Thyroid gland (tissue), 4 donors: ENCODE results near the gene PSME1. TPM values are rescaled to one million over a fixed set of nuclear protein-coding genes. Genes with fewer than 3 reads are reported as not detected.
A peak's percentile ranks its signal among the peaks of the same experiment; 100 is the strongest.

Experiments
- DNase-seq, 2 donors: peaks; one replicate each; pipeline ENCODE4 v3.0.0-alpha.2; 2019
- H3K27ac ChIP-seq, 3 donors: fragments of 200-600 bp; sonication (generic); 1 replicate in 2 of 3; 2 replicates in 1 of 3; pipeline ENCODE4 v1.5.1; 2016 to 2019; ENCODE audit warnings: mild to moderate bottlenecking in 1 of 3, moderate library complexity in 1 of 3
- H3K27me3 ChIP-seq: fragments of 200-600 bp; sonication (generic); one replicate; pipeline ENCODE4 v1.5.1; 2019
- H3K36me3 ChIP-seq, 2 donors: fragments of 200-600 bp; sonication (generic); one replicate each; pipeline ENCODE4 v1.5.1; 2016 to 2019
- H3K4me1 ChIP-seq, 2 donors: fragments of 200-600 bp; sonication (generic); one replicate each; pipeline ENCODE4 v1.5.1; 2017 to 2019
- H3K4me3 ChIP-seq, 3 donors: fragments of 200-600 bp; sonication (generic); replicated peaks in 1 of 3; 1 replicate in 2 of 3; 2 replicates in 1 of 3; pipeline ENCODE4 v1.5.1; 2016; ENCODE audit warnings: mild to moderate bottlenecking in 1 of 3
- H3K9me3 ChIP-seq: fragments of 200-600 bp; sonication (generic); one replicate; pipeline ENCODE4 v1.5.1; 2017
- CTCF ChIP-seq, 6 experiments: fragments of 200-600 bp in 3 of 6; fragments of 450-650 bp in 3 of 6; sonication (generic) in 3 of 6; IDR thresholded peaks; one replicate each; pipeline ENCODE4 v1.5.1; 2016 to 2019; ENCODE audit warnings: antibody characterized with exemption in 6 of 6, mild to moderate bottlenecking in 2 of 6, inconsistent platforms in 1 of 6, moderate library complexity in 1 of 6
- POLR2A ChIP-seq, 2 donors: fragments of 450-650 bp; IDR thresholded peaks; one replicate each; pipeline ENCODE4 v1.6.1; 2017; ENCODE audit warnings: antibody characterized with exemption in 2 of 2, mild to moderate bottlenecking in 2 of 2, moderate library complexity in 1 of 2
- WGBS, 2 donors: methylation state at CpG; one replicate each; pipeline ENCODE4 v1.1.5; 2017; 5-methylcytosine and 5-hydroxymethylcytosine counted together
- intact Hi-C: fragments of 100-400 bp; cut with DNase I; formaldehyde crosslinking; loops from one replicate; pipeline ENCODE4 v1.15.1; 2023
- total RNA-seq, 4 donors: library from RNA; depleted of rRNA; stranded (reverse); fragments of >200 nt; gene quantifications; one replicate each; pipeline ENCODE4 v1.2.3, GENCODE V29; 2016

Gene PSME1
- total RNA-seq, 4 donors from 2014 or later = 117 to 193 (median 186) TPM

- WGBS, 2 donors = 0 to 1% methylated on average over 19 to 32 of the region's 57 CpGs
- Histone ChIP-seq H3K27me3 (no peaks in the 10 kb centered on the region), H3K27ac (peak within 1 kb of the TSS; percentile 37 to 75 (median 70)), H3K4me3 (peak within 1 kb of the TSS; percentile 58 to 83 (median 83)), H3K36me3 (peaks cover 22 to 23% of the 10 kb centered on the region in 2 donors), H3K4me1 (peaks cover 19% of the 10 kb centered on the region in 2 donors), H3K9me3 (no peaks in the 10 kb centered on the region)
- peak; percentile 99 for DNase-seq
- intact Hi-C loops = no loop called here
- TF ChIP-seq CTCF (IDR thresholded peaks at IDR 0.05) = no peak
- peak in 1 of 2 donors; percentile 59 for TF ChIP-seq POLR2A (IDR thresholded peaks at IDR 0.05)
Measured at GRCh38 chr14:24146978-24147760, 11.2 kb downstream of the PSME1 start, which contains the start of gene RNF31. TSS of gene RNF31 (plus strand) at chr14:24147498. CDS start at chr14:24147699, 201 bp downstream.

- 1 to 15% methylated on average over 15 of the region's 29 CpGs for WGBS, 2 donors
- peaks cover 17 to 18% of the 10 kb centered on the region in 2 donors for H3K4me1 ChIP-seq
- H3K9me3 ChIP-seq = no peaks in the 10 kb centered on the region
- H3K4me3 ChIP-seq = peak overlapping the region; percentile 38 to 83 (median 83)
- peak overlapping the region in 2 of 3 donors; percentile 16 to 75 for H3K27ac ChIP-seq
- DNase-seq = no peak
- peaks cover 26% of the 10 kb centered on the region in 2 donors for H3K36me3 ChIP-seq
- H3K27me3 ChIP-seq = no peaks in the 10 kb centered on the region
- TF ChIP-seq CTCF (IDR thresholded peaks at IDR 0.05) (no peak), POLR2A (IDR thresholded peaks at IDR 0.05) (no peak)
- intact Hi-C loops = no loop called here
Measured at GRCh38 chr14:24147761-24148428, 11.9 kb downstream of the PSME1 start.

GRCh38 chr14:24149302-24149969 is 13.4 kb downstream of the PSME1 start:
- H3K9me3 ChIP-seq = no peaks in the 10 kb centered on the region
- 96 to 98% methylated on average over 3 of the region's 3 CpGs for WGBS, 2 donors
- TF ChIP-seq POLR2A (IDR thresholded peaks at IDR 0.05) = no peak
- no peak for TF ChIP-seq CTCF (IDR thresholded peaks at IDR 0.05)
- intact Hi-C loops = no loop called here
- H3K4me3 ChIP-seq = no peak overlapping the region
- H3K36me3 ChIP-seq = peaks cover 26% of the 10 kb centered on the region in 2 donors
- no peaks in the 10 kb centered on the region for H3K27me3 ChIP-seq
- peaks cover 17 to 18% of the 10 kb centered on the region in 2 donors for H3K4me1 ChIP-seq
- no peak for DNase-seq
- no peak overlapping the region for H3K27ac ChIP-seq

- H3K27me3 ChIP-seq = no peaks in the 10 kb centered on the region
- H3K4me3 ChIP-seq = no peak overlapping the region
- H3K27ac ChIP-seq = no peak overlapping the region
- H3K9me3 ChIP-seq = no peaks in the 10 kb centered on the region
- no peak for DNase-seq
- WGBS, 2 donors = 86 to 98% methylated on average over 4 to 9 of the region's 9 CpGs
- H3K4me1 ChIP-seq = peaks cover 17 to 18% of the 10 kb centered on the region in 2 donors
- TF ChIP-seq CTCF (IDR thresholded peaks at IDR 0.05) (no peak), POLR2A (IDR thresholded peaks at IDR 0.05) (no peak)
- intact Hi-C loops = no loop called here
- H3K36me3 ChIP-seq = peaks cover 28 to 32% of the 10 kb centered on the region in 2 donors
Measured at GRCh38 chr14:24150061-24150460, 14.1 kb downstream of the PSME1 start.
